Measurements from ENCODE around the gene ARFGEF3.

ARFGEF3 gene

GRCh38 chr6:138241381-138241780 lies 79.6 kb downstream of the ARFGEF3 start:
- no peak for DNase-seq (ENCODE audit: low spot score)

GRCh38 chr6:138241934-138242333 lies 80.2 kb downstream of the ARFGEF3 start:
- DNase-seq (ENCODE audit: low spot score): no peak

- no peak for DNase-seq (ENCODE audit: low spot score)
These were observed 81.4 kb downstream of the ARFGEF3 start for GRCh38 chr6:138242987-138243592.

GRCh38 chr6:138245751-138246150 lies 84.0 kb downstream of the ARFGEF3 start:
- DNase-seq (ENCODE audit: low spot score): no peak

DNA sequence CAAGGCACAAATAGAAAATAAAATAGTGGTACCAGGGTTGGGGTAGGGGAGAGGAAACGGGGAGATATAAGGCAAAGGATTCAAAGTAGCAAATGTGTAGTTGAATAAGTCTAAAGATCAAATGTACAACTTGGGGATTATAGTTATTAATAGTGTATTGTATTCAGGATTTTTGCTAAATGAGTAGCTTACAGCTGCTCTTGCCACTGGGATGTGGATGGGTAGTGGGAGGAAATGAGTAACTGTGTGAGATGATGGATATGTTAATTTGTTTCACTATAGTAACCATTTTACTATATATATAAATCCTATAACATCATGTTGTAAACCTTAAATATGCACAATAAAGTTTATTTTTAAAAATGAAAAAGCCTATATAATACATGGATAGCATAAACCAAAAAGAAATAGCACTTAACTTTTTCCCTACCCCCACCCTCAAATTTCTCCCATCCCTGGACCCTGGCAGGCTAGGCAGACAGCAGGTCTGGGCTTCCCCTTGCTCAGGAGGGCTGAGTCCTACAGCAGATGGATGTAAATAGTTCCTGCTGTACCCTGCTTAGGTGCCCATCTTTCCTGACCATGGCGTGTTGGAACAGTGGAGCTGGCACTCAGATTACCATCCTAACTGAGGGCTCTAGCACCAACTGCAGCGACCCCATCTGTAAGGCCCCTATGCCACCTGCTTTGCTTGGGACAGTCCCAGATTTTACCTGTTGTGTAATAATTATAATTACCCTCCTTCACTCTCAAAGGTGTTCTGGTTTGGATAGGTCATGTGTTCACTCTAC lies 85.1 kb downstream of the ARFGEF3 start:
- no peak for DNase-seq (ENCODE audit: low spot score)

GRCh38 chr6:138248011-138248410 lies 86.3 kb downstream of the ARFGEF3 start:
- no peak for DNase-seq (ENCODE audit: low spot score)

DNA sequence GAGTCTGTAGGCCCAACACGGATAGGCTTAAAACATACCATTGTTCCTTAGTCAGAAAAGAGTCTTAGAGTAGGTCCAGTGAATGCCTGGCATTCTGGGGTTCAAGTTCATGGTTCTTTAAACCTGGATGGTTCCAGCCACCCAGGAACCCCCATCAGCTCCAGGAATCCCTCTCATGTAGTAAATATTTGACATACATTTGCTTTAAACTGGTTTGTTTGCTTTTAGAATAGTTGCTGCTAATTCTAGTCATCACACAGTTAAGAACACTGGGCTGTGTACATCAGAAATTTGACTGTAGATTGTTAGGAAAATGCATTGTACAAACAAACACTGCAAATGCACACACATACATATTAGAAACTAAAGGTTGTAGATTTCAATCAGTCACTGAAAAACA lies 87.1 kb downstream of the ARFGEF3 start:
- no peak for DNase-seq (ENCODE audit: low spot score)

DNA sequence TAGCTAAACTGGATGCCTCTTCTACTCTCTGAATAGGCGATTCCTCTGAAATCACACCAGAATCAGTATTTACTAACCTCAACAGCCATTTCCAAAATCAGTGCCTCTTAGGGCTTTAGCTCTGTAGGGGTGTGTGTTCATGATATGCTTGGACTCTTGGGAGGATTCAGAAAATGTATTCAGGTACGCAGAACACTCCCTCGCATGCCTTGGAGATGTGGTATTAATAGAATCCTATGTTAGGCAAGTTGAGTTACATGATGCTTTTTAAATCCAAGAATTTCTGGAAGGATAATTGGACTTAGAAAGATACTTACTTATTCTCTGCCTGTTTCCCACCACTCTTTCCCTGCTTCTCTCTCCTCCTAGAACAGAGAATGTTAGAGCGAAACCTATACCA lies 88.3 kb downstream of the ARFGEF3 start:
- no peak for DNase-seq (ENCODE audit: low spot score)

DNA sequence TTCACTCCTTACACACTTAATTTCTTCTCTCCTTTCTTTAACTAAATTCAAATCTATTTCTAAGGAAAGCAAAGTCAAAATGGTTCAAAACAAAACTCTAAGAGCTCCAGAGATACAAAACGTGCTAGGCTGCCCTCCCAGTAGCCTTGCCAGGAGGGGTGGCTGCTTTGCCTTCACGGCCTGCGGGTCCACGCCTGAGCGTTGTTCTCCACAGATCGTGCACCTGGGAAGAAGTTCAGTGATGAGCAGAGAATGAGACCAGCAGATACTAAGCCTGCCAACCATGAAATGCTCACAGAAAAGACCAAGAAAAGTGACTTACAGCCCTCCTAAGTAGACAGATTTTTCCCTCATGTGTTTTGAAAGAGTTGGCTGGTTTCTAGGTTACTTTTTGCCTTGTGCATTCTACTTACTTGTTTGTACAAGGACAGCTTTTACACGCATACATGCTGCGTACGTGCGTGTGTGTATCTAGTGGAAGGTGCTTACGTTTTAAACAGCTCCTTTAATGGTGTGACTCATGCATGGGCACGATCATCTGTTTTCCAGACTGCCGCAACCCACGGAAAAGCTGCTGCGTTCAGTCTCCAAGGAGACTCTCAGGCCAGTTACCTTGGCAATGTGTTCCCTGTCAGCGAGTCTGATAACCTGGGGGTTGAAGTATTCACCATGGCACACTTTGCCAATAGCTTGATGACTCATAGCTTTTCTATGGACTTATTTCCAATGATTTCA lies 88.9 kb downstream of the ARFGEF3 start:
- peak; percentile 41 for DNase-seq (ENCODE audit: low spot score)

DNA sequence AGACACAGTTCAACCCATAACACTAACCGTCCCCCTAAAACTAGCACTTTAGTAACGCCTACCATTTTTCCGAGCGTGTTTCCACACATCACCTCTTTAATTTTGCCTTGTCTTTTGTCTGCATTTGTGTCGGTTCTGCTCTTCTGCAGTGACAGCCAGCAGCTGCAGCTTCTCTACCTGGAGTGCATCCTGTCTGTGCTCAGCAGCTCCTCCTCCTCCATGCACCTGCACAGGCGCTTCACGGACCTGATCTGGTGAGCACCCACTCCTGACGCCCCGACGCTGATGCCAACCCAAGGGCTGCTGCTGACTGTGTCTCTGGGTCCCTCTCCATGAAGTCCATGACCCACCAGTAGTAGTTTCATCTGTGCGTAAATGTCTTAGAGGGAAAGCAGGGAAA lies 92.0 kb downstream of the ARFGEF3 start:
- no peak for DNase-seq (ENCODE audit: low spot score)

GRCh38 chr6:138255443-138255842 lies 93.7 kb downstream of the ARFGEF3 start:
- DNase-seq (ENCODE audit: low spot score): no peak

DNA sequence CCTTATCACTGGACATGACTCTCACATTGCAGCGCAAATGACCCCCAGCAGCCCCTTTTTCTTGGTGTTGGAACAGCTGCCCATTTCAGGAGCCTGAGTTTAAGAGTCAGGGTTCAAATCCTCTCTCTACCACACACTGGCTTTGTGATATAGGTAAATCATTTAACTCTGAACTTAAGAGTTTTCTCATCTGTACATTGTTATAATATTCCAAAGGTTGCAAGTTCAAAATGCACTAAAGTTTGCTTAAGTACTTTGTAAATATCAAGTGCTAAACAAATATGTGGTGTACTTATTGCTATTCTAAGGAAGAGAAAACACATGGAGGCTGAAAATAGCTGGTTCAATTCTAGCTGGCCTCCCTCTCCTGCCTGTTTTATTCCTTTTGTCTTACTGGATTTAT lies 95.9 kb downstream of the ARFGEF3 start:
- DNase-seq (ENCODE audit: low spot score): no peak

DNA sequence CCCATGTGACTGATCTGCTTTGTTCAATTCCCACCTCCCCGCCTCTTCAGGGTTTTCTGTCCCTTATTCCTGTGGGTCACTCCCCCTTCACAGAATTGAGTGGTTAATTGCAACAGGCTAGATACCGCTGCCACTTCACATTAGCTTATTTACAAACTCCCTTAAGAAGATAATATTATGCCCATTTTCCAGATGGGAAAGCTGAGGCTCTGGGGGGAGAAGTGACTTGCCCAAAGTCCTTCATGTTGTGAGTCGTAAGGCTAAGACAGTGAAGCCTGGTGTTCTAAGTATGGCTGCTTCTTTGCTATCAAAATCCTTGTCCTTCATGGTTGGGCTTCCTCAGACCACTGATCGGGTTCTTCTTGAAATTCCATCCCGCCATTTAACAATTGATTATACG lies 96.5 kb downstream of the ARFGEF3 start:
- no peak for DNase-seq (ENCODE audit: low spot score)

DNA sequence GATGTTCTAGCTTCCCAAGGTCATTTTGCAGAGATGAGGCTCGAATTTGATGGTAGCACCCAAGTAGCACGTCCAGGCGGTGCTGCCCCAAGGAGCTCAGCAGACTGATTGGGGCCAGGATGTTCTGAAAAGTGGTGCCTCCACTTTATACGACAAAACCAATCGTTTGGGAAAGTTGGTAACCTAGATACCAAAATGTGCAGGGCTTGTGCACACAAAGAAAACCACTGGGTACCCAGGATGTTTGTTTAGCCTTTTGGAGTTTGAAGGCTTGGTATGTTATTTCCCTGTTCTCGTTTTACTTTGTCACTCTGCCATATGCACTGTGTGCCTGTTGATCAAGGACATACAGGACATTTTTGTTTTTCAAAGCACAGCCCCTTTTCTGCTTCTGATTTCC lies 97.3 kb downstream of the ARFGEF3 start:
- no peak for DNase-seq (ENCODE audit: low spot score)

DNA sequence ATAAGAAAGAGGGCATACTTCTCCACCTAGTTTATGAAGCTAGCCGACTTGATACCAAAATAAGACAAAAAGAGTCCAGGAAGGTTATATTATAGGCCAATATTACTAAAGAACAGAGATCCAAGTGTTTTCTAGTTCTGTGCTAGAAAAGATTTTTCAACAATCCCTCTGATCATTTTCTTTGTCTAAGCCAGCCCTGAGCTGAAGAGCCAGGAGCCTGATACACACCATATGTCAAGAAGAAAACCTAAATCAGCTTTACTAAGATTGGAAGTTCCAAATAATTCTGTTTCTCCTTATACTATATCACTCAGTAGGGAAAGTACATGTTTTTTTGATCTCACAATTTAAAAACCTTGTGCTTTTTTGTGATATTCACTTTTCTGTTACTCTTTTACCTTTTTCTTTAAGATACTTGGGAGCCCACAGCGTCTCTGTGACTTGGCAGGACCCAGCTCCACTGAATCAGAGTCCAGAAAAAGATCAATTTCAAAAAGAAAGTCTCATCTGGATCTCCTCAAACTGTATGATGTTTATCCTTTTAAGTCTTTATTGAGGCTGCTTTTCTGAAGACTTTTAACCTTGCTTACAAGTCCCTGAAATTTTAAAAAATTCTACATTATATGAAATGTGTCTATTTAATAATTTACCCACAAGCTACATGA lies 99.5 kb downstream of the ARFGEF3 start:
- no peak for DNase-seq (ENCODE audit: low spot score)

- no peak for DNase-seq (ENCODE audit: low spot score)
These were observed 102.2 kb downstream of the ARFGEF3 start for GRCh38 chr6:138263963-138264362.

DNA sequence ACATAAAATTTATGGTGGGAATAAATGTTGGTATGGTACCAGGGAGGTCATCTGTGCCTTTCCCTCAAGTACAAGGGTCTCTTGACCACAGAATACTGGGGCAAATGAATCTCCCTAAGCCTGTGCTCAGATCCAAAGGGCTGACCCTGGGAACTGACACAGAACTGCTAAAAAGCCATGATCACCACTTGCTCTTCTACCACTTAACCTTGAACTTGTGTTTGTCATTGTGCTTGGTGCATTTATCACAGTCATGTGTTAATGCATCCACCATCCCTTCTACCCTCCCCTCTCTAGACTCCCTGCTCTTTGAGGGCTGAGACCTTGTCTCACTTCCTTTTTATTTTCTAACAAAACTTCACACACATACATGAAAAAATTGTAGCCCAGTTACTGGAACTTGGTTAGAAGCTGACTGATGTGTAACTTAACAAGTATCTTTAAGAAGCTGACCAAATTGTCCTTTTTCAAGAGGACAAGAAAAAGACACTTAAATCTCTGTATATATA lies 102.7 kb downstream of the ARFGEF3 start:
- no peak for DNase-seq (ENCODE audit: low spot score)

DNA sequence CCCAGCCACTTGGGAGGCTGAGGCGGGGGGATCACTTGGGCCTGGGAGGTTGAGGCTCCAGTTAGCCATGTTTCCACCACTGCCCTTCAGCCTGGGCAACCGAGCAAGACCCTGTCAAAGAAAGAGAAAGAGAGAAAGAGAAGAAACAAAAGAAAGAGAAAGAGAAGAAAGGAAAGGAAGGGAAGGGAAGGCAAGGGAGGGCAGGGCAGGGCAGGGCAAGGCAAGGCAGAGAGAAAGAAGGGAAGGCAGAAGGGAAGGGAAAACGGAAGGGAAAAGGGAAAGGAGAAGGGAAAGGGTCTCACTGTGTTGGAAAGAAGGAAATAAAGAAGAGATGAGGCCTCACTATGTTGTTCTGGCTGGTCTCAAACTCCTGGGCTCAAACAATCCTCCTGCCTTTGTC lies 104.4 kb downstream of the ARFGEF3 start:
- DNase-seq (ENCODE audit: low spot score): no peak

DNA sequence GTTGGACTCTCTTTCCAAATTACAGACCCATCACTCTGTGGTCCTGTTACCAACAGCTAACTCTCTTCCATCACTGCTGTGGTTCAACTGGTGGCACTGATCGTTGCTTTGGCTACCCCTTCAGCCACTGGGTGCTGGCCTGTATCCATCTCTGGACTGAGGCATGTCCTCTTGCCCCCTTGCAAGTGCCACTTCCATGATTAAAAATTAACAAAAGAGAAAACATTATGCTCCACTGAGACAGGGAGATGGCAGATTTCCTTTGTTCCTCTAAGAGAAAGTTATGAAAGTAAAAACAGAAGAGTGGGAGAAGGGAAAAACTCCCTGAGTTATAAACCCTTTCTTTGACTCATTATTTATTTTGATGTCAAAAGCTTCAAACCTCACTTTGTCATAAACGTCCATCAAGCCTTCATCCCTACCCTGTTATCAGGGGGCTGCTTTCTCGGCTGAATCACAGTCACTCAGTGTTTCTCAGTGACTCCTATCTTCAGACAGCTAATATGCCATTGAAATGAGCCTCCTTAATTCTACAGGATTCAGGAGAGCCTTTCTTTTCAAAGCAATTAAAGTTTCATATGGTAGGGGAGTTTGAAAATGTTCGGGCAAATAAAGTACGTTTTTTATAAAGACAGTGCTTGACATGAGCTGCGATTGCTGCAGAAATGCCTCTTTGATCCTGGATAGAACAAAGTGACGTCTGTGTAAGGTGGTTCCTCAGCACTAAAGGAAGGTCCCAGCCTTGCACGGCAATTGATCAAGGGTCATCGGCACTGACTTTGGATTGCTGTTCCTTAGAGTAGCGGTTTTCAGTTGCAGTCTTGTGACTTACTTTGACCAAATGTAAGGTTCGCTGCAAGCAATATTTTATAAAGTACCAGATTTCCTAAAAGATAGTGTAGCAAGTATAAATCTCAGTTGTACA lies 106.5 kb downstream of the ARFGEF3 start:
- DNase-seq (ENCODE audit: low spot score): no peak

- DNase-seq (ENCODE audit: low spot score): no peak
These were observed 109.7 kb downstream of the ARFGEF3 start for GRCh38 chr6:138271451-138271850.

All from AG08396 (cell line).